HG03039 (cell line): ENCODE measurements around the gene NOS1AP.

Source experiments
- ATAC-seq: cut with Tn5 transposase; IDR thresholded peaks from one replicate; pipeline ENCODE4 v1.9.1; 2021; ENCODE audit warnings: mild to moderate bottlenecking, moderate library complexity; ENCODE audit not compliant: unreplicated experiment

The NOS1AP gene

DNA sequence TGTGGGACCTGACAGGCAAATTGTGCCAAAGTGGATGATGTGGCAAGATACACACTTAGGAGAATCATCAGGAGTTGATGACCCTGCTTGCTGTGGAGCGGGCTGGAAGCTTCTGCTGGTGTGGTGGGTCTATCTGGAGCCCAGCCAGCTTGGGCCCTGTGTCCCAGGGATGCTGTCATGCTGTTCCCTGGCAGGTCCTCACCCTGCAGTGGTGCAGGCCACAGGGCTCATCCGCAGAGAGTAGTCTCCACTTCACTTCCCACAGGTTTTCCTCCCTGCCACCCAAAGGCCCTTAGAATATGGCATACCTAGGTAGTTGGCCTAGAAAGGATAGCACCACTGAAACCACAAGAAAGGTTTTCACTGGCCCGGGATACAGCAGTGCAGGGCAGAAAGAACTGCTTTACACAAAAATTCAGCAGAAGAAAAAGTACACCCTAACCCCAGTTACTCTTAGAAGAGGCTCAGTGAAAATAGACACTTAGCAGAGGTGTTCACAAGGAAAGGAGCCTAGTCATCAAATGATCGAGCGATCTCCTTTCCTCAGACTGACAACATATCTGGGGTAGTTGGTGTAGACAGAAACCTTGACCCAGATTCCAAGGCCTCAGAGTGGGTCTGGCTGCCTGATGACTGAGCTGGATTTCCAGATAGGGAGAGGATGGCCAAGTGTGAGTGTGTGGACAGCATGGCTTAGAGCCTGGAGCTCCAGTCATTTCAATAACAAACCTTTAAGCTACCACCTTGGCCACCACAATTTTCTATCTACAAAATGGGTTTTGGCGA lies 310.8 kb downstream of the NOS1AP start:
- ATAC-seq, result no peak

- ATAC-seq, result no peak
These were observed 311.9 kb downstream of the NOS1AP start, which contains the start of gene C1orf226 for GRCh38 chr1:162381383-162381782. Gene C1orf226, plus strand, starts transcription at chr1:162381728. Its CDS starts 174 bp downstream, at chr1:162381902.

DNA sequence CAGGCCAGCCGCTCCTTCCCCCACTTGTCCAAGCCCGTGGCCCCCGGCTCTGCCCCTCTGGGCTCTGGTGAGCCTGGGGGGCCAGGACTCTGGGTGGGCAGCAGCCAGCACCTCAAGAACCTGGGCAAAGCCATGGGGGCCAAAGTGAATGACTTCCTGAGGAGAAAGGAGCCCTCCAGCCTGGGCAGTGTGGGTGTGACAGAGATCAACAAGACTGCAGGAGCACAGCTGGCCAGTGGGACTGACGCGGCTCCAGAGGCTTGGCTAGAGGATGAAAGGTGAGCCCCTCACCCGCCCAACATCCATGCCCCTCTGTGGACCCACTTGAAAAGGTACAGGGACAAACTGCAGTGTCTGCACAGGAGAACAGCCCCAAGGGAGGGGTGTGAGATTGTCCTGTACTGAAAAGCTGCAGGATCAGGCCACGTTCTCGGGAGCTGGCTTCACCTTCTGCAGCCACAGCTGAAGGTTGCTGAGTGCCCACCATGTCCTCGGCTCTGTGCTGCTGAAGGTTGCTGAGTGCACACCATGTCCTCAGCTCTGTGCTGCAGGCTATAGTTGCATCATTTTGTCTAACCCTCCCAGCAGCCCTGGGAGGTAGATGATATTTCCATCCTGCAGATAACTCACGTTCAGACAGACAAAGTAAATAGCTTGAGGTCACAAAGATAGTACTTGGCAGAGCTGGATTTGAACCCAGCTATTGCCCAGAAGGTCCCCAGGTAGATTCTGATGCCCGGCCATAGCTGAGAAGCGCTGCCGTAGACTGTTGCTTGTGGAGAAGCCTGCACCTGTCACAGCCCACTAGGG lies 312.7 kb downstream of the NOS1AP start:
- no peak for ATAC-seq

- ATAC-seq, result no peak
These were observed 313.6 kb downstream of the NOS1AP start for GRCh38 chr1:162383091-162383490.

GRCh38 chr1:162383516-162383915 lies 314.0 kb downstream of the NOS1AP start:
- no peak for ATAC-seq

GRCh38 chr1:162384116-162384515 lies 314.6 kb downstream of the NOS1AP start:
- ATAC-seq, result no peak

DNA sequence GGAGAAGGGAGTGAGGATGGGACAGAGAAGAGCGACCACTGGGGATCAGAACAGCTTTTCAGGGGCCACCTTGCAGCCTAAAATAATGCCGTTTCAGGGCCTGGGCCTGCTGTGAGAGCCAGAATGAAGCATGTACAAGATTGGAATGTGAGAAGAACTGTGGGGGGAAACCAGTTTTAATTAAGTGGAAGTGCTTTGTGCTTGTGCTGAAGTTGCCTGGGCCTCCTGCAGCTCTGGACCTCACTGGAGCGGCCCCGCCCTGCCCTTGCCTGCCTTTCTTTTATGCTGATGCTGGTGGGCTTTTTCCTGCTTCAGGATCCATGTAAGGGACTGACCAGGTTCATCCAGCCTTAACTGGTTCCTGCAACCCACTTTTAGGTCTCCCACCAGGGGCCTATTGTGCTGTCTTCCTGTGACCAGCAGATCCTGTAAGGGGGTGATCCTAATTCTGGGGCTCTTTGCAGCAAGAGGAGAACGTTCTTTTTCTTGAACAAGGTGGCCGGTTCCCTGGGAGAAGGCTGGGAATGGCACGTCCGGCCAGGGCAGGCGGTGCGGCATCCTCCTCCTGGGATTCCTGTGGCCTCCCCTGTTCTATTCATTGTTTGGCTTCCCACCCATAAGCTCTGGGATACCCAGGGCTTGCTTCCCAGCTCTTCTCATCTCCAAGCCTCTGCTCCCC lies 315.2 kb downstream of the NOS1AP start:
- no peak for ATAC-seq

DNA sequence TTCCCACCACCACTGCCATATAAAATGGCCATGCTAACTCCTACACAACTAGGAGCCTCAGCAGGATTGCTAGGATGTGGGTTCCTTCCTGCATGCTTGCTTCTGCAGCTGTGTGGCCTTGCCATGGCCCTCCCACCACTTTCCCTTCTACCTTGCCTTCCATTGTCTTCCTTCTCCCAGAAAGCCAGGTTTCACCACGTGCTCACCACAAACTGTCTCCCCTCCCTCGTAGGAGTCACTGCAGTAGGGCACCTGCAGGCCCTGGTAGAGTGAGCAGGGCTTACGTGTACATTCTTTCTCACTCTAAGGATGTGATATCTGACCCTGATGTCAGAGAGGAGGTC lies 315.8 kb downstream of the NOS1AP start:
- no peak for ATAC-seq

GRCh38 chr1:162385702-162386101 lies 316.2 kb downstream of the NOS1AP start:
- no peak for ATAC-seq

GRCh38 chr1:162386292-162387225 lies 317.1 kb downstream of the NOS1AP start:
- ATAC-seq, result no peak

- ATAC-seq, result no peak
These were observed 318.0 kb downstream of the NOS1AP start for GRCh38 chr1:162387226-162388082.

GRCh38 chr1:162388083-162388594 lies 318.6 kb downstream of the NOS1AP start:
- no peak for ATAC-seq

- ATAC-seq, result no peak
These were observed 319.1 kb downstream of the NOS1AP start for GRCh38 chr1:162388615-162389014.

- ATAC-seq, result no peak
These were observed 319.7 kb downstream of the NOS1AP start for GRCh38 chr1:162389021-162389818.

- ATAC-seq, result no peak
These were observed 320.5 kb downstream of the NOS1AP start for GRCh38 chr1:162389971-162390370.

DNA sequence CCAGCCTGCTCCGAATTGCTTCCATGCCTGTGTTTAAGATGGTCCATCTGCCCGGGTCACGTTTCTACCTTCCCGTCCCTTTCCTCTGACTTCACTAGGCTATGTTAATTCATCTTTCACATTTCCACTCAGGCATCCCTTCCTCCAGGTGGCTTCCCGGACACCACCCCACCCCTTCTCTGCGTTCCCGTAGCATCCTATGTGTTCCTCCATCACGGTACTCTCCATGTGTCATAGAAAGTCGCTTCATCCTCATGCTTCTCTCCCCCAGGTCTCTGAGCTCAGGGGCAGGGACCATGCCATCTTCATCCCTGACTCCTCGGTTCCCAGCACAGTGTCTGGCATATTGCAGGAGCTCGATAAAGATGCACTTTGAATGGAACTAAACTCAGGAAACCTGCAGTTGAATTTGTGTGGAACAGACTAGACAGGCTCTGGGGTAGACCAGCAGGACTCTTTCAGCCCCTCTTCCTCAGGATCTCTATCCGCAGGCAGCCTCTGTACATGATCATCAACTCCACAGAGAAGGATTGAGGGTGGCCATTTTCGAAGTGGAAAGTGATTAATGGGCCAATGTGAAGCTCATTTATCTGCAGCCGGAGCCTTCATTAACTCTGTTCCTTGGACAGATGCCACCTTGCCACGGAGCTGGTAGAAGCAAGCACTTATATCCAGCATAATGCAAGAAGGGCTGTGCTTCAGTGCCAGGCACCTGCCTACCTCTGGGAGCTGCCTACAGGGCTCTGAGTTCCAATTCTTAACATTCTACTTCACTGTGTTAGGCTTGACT lies 321.1 kb downstream of the NOS1AP start:
- no peak for ATAC-seq

- ATAC-seq, result no peak
These were observed 322.5 kb downstream of the NOS1AP start for GRCh38 chr1:162391790-162392563.
